Ramos (cell line): ENCODE results near the gene GALNT8.
"Not testable (repeated sequence)": the region's sequence is repeated elsewhere in the genome, so short reads cannot be mapped to it uniquely, and the experiment has no call there.

ENCODE experiments used
- in situ Hi-C: fragments of 300-500 bp; cut with MboI; formaldehyde crosslinking; loops from one replicate; pipeline ENCODE4 v1.14.3; 2022; ENCODE audit warnings: low sequenced_read_pairs; ENCODE audit not compliant: unreplicated experiment

Gene GALNT8

DNA sequence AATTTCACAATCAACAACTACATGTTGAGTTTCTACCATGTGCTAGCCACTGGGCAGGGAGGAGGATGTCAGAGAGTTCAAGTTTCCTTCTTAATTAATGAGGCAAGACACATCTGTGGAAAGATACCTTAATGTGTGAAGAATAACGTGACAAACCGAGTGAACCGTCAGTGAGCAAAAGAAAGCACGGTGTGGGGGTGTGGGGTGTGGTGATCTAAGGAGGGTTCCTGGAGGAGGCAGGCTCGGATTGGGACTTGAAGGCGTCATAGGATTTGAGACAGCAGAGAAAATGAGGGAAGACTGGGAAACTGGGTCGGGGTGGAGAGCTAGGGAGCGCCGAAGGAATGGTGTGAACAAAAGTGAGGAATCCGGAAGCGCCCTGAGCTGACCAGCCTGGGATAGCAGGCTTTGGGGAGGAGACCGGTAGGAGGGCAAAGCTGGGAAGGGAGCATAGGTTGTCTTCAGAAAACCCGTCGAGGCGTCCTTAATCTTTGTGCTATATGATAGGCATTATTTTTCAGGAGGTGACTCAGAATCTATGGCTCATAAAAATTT lies 22.3 kb downstream of the GALNT8 start:
- in situ Hi-C loops = no loop called here

DNA sequence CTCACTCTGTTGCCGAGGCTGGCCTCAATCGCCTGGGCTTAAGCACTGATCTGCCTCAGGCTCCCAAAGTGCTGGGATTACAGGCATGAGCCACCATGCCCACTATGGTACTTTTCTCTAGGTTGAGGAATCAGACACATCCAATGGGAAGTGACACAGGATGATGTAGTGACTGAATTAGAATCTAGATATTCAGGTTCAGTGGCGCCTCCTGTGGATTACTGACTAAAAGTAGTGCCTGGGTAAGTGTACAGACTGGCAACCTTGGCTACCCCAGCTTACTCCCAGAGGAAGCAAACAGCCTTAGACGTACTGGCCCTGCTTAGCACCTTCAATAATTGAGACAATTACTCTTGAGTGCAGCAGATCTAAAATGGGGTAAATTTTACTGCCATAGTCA lies 22.8 kb downstream of the GALNT8 start:
- in situ Hi-C loops = no loop called here

DNA sequence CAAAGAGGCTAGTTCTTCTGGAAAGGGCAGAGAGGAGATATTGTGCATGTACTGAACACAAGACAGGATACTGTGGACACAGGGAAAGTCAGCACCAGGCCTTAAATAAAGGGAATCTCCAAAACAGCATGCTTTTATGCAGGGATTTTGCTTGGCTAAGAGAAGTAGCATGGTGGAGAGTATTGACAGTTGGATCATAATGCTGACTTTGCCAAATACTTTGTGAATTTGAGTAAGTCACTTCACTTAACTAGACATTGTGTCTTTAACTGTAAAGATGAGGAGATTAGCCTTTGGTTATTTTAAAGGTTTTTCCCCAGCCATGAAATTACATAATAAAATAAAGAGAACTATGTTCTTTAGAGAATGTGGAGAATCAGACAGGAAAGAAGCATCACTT lies 24.5 kb downstream of the GALNT8 start:
- in situ Hi-C loops = no loop called here

DNA sequence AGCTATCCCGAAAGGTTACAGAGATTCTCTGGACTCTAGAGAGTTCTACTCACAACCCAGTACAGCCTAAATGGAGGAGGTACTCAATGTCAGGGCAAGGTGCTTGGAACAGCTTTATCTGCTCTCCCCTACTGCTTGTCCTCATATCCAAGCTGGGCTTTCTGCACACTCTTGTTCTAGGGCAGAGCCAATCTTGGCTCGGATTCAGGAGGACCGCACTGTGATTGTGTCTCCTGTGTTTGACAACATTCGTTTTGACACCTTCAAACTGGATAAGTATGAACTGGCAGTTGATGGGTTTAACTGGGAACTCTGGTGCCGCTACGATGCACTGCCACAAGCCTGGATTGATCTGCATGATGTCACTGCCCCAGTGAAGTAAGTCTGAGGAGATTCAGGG lies 25.0 kb downstream of the GALNT8 start:
- in situ Hi-C loops = no loop called here

DNA sequence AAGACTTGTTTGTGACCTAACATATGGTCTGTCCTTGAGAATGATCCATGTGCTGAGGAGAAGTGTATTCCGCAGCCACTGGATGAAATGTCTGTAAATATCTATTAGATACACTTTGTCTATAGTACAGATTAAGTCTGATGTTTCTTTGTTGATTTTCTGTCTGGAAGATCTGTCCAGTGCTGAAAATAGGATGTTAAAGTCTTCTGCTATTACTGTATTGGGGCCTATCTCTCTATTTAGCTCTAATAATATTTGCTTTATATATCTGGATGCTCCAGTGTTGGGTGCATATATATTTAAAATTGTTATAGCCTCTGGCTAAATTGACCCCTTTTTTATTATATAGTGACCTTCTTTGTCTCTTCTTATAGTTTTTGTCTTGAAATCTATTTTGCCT lies 31.5 kb downstream of the GALNT8 start:
- in situ Hi-C loops = not testable (repeated sequence)

DNA sequence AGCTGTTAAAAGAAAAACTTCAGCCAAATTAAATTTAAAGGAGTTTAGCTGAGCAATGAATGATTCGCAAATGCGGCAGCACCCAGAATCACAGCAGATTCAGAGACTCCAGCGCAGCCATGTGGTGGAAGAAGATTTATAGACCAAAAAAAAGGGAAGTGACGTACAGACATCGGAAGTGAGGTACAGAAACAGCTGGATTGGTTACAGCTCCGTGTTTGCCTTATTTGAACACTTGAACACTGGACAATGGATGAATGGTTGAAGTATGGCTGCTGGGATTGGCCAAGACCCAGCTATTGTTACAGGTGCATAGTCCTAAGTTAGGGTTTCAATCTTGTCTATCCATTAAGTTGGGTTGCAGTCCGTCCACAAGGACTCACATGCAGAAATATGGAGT lies 42.6 kb downstream of the GALNT8 start:
- in situ Hi-C loops = no loop called here

DNA sequence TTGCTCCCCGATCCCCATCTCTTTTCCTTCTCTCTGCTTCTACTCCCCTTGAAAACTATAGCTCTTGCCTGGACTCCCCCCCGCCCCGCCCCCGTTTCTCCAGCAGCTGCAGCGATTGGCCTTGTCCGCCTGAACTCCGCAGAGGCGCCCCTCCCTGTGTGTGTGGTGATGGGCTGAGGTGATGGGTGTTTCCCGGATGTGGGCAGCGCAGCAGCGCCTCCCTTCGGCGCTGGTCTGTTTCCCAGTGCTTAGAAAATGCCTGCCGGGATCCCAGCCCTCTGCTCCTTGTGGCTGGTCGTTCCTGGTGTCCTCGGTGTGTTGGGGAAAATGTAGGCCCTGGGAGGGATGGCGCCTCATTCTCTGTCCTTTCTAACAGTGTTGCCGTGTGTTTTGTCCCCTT lies 43.3 kb downstream of the GALNT8 start:
- in situ Hi-C loops = no loop called here

DNA sequence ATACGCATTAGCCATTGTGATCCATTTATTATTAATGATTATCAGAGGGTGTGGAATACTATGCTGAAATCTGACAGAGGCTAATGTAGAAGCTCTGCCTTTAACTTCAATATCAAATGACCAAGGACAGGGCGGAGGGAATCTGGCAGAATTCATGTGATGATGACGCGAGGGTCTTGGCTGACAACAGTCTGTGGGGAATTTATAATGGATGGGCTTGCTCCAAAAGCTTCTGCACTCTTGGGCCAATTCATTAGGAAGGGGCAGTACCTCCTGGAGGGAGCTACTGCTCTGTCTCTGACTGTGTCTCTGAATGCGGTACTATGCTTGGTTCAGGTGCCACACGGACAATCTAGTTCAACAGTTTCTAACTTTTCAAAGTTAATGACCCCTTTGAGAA lies 46.2 kb downstream of the GALNT8 start:
- in situ Hi-C loops = no loop called here

DNA sequence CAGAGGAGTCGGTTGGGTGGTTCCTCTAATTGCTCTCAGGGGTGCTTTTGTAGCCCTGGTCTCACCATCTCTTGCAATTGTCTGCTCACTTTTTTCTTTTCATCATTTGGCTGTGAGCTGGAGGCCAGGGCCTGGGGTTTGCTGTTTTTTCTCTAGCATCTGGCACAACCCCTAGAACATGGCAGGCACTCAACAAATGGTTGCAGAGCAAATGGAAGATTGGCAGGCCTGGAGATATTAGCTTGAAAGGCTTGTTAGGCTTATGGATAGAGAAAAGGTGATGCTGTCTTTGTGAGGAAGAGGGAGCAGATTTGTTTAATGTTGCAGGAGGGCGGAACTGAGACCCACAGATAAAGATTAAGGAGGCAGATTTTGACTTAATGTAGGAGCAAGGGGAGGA lies 47.0 kb downstream of the GALNT8 start:
- in situ Hi-C loops = no loop called here

DNA sequence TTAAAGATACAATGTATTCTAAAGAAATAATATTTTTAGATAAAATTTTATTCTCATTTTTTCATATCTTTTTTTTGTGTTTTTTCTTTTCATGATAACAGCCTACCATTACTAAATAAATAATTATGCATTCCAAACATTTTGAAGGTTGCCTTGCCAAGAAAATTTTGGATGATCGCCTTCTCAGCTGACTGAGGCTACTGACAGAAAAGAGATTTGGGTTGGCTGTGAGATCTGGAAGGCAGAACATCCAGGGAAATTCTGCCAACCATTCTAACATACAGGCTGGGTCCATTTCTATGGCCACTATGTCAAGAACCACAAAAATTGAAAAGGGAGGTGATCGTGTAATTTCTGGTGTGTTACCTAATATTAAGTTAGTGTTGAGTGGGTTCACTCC lies 48.1 kb downstream of the GALNT8 start:
- in situ Hi-C loops = no loop called here

DNA sequence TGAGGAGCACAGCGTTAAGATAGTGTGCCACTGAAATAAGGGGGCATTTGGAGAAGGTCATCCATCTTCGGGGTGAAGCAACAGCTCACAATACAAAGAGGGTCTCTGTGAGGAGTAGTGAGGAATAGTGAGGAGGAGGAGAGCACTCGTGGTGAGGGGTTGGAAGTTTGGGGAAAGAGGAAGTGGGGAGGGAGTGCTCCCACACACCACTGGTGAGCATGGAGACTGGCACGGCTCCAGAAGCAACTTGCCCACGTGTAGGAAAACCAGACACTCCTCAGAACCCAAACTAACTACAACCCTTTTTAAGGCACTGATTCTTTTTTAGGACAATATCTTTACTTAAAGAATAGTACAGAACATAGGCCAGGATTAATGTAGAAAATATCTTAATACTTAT lies 48.9 kb downstream of the GALNT8 start:
- in situ Hi-C loops = no loop called here

DNA sequence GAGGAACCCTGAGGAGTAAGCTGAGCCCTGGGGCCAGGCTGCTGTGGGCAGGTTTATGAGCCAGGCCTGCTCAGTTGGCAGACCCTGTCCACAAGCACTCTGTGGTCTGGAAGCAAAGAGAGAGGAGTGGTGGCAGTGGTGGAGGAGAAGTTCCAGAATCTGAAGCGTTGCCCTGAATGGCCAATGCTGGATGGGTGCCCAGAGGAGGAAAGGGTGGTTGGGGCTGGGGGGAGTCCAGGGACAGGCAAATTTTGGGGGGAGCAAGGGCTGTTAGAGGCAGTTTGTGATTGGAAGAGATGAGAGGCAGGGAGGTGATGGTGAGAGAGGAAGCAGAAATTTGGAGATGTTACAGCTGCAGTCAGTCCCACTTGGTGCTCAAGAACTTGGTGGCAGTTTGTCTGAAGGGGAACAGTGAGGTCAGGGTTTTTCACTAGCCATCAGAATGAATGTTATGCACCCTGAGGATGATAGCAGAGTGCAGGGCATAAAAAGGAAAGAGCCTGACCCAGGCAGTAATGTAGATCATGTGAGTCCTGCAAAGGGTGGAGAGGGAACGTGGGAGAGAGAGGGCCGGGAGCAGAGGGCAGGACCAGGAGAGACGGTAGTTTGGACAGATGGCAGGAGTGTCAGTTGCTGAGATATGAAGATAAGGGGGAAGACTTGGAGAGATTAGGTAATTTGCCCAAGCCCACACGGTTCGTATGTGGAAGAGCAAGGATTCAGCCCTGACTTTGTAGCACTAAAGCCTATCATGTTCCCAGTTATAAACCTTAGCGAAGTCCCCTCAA lies 51.2 kb downstream of the GALNT8 start:
- in situ Hi-C loops = no loop called here

DNA sequence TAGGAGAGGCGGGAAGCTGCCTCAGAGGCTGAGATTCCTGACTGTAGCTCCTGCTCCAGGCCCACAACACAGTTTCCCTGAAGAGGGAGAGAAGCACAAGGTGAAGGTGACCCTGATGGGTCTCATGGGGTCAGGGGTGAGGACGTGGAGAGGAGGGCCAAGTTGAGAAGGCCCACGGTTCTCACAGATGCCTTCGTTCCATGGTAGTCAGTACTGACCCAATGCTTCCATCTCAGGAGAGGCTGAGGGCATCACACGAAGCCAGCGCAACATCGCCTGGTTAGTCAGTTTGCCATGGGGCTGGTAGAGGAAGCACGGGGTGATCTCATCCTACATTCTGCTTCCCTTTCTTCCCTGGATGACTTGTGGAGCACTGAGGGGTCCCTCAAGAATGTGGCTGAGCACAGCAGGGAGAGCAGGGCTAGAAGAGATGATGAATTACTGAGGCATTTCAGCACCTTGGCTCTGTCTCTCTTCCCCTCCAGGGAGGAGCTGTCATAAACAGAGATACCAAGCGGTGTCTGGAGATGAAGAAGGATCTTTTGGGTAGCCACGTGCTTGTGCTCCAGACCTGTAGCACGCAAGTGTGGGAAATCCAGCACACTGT lies 51.9 kb downstream of the GALNT8 start:
- in situ Hi-C loops = no loop called here

DNA sequence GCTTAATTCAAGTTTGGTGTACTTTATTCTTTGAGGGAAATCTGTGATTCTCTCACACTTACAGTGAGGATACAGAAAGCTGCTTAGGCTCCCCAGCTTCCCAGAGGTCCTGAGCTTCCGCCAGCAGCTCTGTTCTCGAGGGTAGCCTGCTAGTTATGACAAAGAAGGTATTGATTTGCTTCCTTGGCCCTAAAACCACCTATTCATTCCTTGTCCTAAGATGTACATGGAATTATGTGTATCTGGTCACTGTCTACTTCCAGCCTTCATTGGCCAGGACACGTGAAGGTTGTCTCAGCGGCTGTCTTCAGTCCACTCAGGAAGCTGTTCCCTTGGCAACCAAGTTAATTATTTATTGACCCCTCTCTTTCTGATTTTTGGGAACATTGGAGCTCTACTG lies 55.7 kb downstream of the GALNT8 start:
- in situ Hi-C loops = no loop called here

DNA sequence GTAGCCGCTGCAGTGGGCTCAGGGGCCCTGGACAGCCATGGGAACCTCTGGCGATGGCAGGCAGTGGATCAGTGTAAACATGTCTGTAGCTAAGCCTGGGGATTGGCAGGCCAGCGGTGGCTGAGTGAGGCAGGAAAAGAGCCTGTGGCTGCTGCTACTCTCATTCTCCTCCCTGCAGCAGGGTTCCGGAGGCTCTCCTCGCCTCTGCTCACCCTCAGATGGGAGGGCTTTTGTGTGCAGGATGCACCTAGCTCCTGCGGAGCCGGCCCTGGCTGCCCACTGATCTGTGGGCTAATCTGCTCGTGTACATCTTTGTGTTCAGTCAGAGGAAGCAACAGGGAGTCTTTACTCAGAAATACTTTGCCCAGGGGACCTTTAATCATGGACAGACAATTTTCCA lies 59.5 kb downstream of the GALNT8 start:
- in situ Hi-C loops = no loop called here

DNA sequence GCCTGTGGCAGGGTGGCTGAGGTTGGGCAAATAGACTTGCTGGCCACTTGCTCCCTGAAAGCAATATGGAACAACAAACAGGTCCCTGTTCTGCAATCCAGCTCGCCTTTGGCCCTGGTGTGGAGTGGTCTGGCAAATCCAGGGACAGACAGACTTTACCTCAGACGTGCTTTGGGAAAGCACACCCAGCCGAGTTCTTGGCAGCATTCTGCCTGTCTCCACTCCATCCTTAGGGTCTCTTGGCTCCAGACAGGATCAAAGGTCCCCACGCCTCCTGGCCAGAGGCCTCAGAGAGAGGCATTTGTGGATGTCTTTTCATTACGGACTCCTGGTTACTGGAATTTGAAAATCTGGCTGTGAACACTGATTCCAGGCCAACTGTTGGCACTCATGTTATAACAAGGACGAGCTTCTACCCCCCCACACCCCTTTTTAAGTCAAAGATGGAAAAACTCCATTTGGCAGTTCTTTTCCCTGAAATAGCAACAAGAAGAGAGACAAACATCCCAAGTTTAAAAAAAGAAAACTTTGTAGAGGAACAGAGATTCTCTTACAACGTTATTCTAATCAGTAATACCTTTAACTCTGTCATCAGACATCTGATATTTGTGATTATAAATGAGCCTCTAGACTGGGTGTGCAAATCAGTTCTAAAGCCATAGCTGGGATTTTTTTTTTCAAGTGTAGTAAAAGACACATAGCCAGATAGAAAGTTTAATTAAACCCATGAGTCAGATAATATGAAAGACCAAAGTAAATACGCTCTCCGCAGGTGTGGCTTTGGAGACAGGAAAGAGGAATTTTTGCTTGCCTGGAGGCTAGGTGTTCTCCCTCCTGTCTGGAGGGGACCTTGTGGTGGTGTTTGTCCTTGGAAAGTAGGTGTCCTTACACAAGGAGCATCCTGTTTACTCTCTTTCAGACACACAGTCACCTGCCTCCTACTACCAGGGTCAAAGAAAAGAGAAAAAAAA lies 60.7 kb downstream of the GALNT8 start:
- in situ Hi-C loops = no loop called here

DNA sequence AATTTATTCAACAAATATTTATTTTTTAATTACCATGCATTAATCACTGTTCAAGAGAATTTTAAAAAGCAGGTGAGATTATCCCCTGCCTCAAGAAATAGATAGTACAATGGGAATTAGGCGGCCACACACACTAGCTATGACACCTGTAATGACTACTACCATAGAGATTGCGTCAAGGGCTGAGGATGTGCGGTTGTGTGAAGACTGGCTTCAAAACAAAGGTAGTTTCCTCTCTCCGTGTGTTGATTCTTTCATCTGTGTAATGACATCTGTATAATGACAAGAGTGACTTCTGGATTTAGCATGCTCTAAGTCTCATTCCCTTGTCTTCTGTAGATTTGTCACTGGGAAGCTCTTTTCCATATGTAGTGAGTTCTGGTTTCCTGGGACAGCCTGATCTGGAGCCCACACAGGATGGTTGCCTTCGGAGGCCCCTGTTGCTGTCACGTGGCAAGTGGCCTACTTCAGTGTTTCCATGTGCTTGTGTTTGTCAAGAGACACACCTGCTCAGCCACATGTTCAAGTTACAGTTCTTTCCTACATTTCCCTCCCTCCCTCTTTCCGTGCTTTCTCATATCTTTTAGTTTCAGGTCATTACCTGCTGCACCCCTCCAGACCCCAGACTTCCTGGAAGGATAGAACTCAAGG lies 64.3 kb downstream of the GALNT8 start:
- in situ Hi-C loops = no loop called here

DNA sequence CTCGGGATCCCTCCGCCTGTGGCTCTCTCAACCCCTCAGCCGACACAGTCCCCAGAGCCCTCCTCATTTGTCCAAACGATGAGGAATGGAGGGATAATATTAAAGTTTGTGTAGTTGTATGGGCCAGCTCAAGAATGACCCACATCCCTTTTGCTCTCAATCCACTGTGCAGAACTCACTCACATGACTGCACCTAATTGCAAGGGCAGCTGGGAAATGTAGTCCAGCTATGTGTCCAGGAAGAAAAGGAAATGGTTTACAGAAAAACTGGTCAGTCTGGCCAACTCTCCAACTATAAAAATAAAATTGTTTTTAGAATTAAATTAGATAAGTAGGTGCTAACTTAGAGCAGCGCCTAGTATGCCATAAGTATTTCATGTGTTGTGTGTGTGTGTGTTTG lies 66.6 kb downstream of the GALNT8 start:
- in situ Hi-C loops = no loop called here

DNA sequence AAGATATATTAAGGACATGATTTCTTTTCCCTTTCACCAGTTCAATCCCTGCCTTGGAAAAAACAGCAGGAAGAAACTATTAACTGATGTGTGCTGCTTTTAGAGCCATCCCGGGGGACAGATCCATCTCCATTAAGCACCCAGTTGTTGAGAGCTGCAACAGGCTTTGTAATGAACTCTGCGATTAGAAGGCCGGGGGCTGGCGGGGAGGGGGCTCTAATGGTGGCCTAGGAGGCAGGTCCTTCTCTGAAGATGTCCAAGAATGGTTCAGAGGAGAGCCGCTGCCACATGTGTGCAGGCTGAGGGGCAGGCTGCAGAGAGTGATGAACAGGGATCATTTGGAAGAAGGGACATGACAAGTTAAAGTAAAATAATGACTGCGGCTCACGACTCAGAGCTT lies 67.8 kb downstream of the GALNT8 start:
- in situ Hi-C loops = no loop called here

DNA sequence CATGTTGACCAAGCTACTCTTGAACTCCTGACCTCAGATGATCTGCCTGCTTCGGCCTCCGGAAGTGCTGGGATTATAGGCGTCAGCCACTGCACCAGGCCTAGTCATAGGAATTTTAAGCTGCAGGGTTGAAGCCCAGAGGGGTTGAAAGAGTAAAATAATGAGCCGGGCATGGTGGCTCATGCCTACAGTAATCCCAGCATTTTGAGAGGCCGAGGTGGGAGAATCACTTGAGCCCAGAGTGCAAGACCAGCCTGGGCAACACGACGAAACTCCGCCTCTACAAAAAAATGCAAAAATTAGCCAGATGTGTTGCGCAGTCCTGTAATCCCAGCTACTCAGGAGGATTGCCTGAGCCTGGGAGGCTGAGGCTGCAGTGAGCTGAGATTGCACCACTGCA lies 69.6 kb downstream of the GALNT8 start:
- in situ Hi-C loops = no loop called here
